ENCODE measurements around the gene YKT6. TPM values are rescaled to one million over a fixed set of nuclear protein-coding genes. Genes with fewer than 3 reads are reported as not detected.

Gene YKT6
- total RNA-seq, 1 experiment from 2014 or later: 146 TPM

GRCh38 chr7:44240983-44241510 lies 40.3 kb downstream of the YKT6 start:
- BruUV-seq (replicated peaks): no TSS peak
- Mint-ChIP-seq H3K36me3 (ENCODE audit: insufficient read depth, unreplicated experiment) (no peaks in the 10 kb centered on the region), H3K27me3 (ENCODE audit: unreplicated experiment) (peaks cover 78% of the 10 kb centered on the region), H3K9me3 (ENCODE audit: low read depth, unreplicated experiment) (no peaks in the 10 kb centered on the region), H3K4me1 (ENCODE audit: low read depth, unreplicated experiment) (peaks cover 8% of the 10 kb centered on the region), H3K4me3 (ENCODE audit: low read depth, unreplicated experiment) (peak overlapping the region; percentile 32), H3K27ac (ENCODE audit: unreplicated experiment) (no peak overlapping the region)
- intact Hi-C loops (cut with micrococcal nuclease; ENCODE audit: unreplicated experiment): loop anchor here (1.0 to 10.0 kb wide), 5 partner anchors 66 to 322 kb away; no protein-coding TSS in a partner anchor
- peak; percentile 88 for DNase-seq
- peak; percentile 86 for TF ChIP-seq CTCF (IDR thresholded peaks at IDR 0.05; ENCODE audit: unreplicated experiment)
- CTCF ChIA-PET: interaction anchor here (0.5 to 1.8 kb wide), 14 partner anchors 17 to 761 kb away, joined by 3 to 15 read pairs (median 4); partner anchors contain the start of genes POLD2 and YKT6

GRCh38 chr7:44242091-44242490 lies 41.3 kb downstream of the YKT6 start:
- Mint-ChIP-seq H3K36me3 (ENCODE audit: insufficient read depth, unreplicated experiment) (no peaks in the 10 kb centered on the region), H3K27me3 (ENCODE audit: unreplicated experiment) (peaks cover 68% of the 10 kb centered on the region), H3K9me3 (ENCODE audit: low read depth, unreplicated experiment) (no peaks in the 10 kb centered on the region), H3K27ac (ENCODE audit: unreplicated experiment) (no peak overlapping the region), H3K4me1 (ENCODE audit: low read depth, unreplicated experiment) (peaks cover 8% of the 10 kb centered on the region), H3K4me3 (ENCODE audit: low read depth, unreplicated experiment) (no peak overlapping the region)
- no peak for TF ChIP-seq CTCF (IDR thresholded peaks at IDR 0.05; ENCODE audit: unreplicated experiment)
- no TSS peak for BruUV-seq (replicated peaks)
- no peak for DNase-seq
- intact Hi-C loops (cut with micrococcal nuclease; ENCODE audit: unreplicated experiment): loop anchor here (5.0 to 10.0 kb wide), 2 partner anchors 133 to 220 kb away; no protein-coding TSS in a partner anchor
- CTCF ChIA-PET: interaction anchor here (1.8 kb wide), 1 partner anchor 323 kb away, joined by 9 read pairs; no protein-coding TSS in a partner anchor

- no peaks in the 10 kb centered on the region for H3K9me3 Mint-ChIP-seq (ENCODE audit: low read depth, unreplicated experiment)
- BruUV-seq (replicated peaks): no TSS peak
- no peak overlapping the region for H3K27ac Mint-ChIP-seq (ENCODE audit: unreplicated experiment)
- CTCF ChIA-PET: no interaction called here
- H3K36me3 Mint-ChIP-seq (ENCODE audit: insufficient read depth, unreplicated experiment): no peaks in the 10 kb centered on the region
- DNase-seq: peak; percentile 75
- peaks cover 8% of the 10 kb centered on the region for H3K4me1 Mint-ChIP-seq (ENCODE audit: low read depth, unreplicated experiment)
- H3K4me3 Mint-ChIP-seq (ENCODE audit: low read depth, unreplicated experiment): no peak overlapping the region
- TF ChIP-seq CTCF (IDR thresholded peaks at IDR 0.05; ENCODE audit: unreplicated experiment): peak; percentile 79
- H3K27me3 Mint-ChIP-seq (ENCODE audit: unreplicated experiment): peaks cover 50% of the 10 kb centered on the region
- intact Hi-C loops (cut with micrococcal nuclease; ENCODE audit: unreplicated experiment): loop anchor here (5.0 to 10.0 kb wide), 2 partner anchors 131 to 218 kb away; no protein-coding TSS in a partner anchor
These were observed 43.5 kb downstream of the YKT6 start for GRCh38 chr7:44244282-44244681.

GRCh38 chr7:44246396-44247113 lies 45.8 kb downstream of the YKT6 start:
- Mint-ChIP-seq H3K9me3 (ENCODE audit: low read depth, unreplicated experiment) (no peaks in the 10 kb centered on the region), H3K4me3 (ENCODE audit: low read depth, unreplicated experiment) (no peak overlapping the region), H3K36me3 (ENCODE audit: insufficient read depth, unreplicated experiment) (no peaks in the 10 kb centered on the region), H3K27me3 (ENCODE audit: unreplicated experiment) (peaks cover 50% of the 10 kb centered on the region), H3K4me1 (ENCODE audit: low read depth, unreplicated experiment) (no peaks in the 10 kb centered on the region), H3K27ac (ENCODE audit: unreplicated experiment) (no peak overlapping the region)
- BruUV-seq (replicated peaks): no TSS peak
- TF ChIP-seq CTCF (IDR thresholded peaks at IDR 0.05; ENCODE audit: unreplicated experiment): no peak
- CTCF ChIA-PET: no interaction called here
- intact Hi-C loops (cut with micrococcal nuclease; ENCODE audit: unreplicated experiment): loop anchor here (10.0 kb wide), 1 partner anchor 128 kb away; no protein-coding TSS in a partner anchor
- no peak for DNase-seq
